GM12801 (cell line): Measurements from ENCODE around the gene GNG8.

ENCODE experiments used
- CTCF ChIP-seq: IDR thresholded peaks from one replicate; pipeline ENCODE4 v1.5.1; 2011; ENCODE audit warnings: control low read depth; ENCODE audit not compliant: insufficient read length; ENCODE audit errors: extremely low read depth

The GNG8 gene

GRCh38 chr19:46635920-46636761, at the start of gene GNG8:
GNG8 (minus strand) TSS chr19:46636202; CDS start chr19:46634682, 1,520 bp downstream.
- TF ChIP-seq CTCF = no peak

- TF ChIP-seq CTCF = no peak
Observed at GRCh38 chr19:46685189-46685588, 49.2 kb upstream of the GNG8 start.

- TF ChIP-seq CTCF = no peak
Observed at GRCh38 chr19:46678110-46678732, 42.2 kb upstream of the GNG8 start.

- no peak for TF ChIP-seq CTCF
Observed at GRCh38 chr19:46674416-46675178, 38.6 kb upstream of the GNG8 start.

- TF ChIP-seq CTCF = no peak
Observed at GRCh38 chr19:46670813-46671212, 34.8 kb upstream of the GNG8 start.

GRCh38 chr19:46668662-46669061, 32.7 kb upstream of the GNG8 start:
- no peak for TF ChIP-seq CTCF

- no peak for TF ChIP-seq CTCF
Observed at GRCh38 chr19:46665072-46665471, 29.1 kb upstream of the GNG8 start.
